Measurements from ENCODE around the gene CNTN6.

The CNTN6 gene

DNA sequence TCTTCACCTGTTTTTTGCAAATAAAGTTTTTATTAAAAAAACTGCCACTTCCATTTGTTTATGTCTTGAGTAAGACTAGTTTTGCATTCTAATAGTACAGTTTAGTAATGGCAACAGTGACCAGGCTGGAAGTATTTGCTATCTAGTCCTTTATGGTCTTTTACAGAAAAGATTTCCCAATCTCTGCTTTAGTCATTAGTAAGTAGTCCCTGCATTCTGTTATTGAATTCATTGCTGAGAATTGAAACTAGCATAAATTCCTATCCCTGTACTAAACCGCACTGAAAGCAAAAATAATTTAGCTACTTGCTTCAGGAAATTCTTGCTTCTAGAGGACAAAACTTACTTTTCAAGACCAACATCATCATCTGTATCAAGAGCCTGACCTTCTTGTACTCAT, 46.2 kb downstream of the CNTN6 start:
- Histone ChIP-seq H3K4me2 (ENCODE audit: low read depth, low read length, poor library complexity, severe bottlenecking) (no peak overlapping the region), H3F3A (ENCODE audit: low read depth) (no peaks in the 10 kb centered on the region), H3K9ac (ENCODE audit: low read depth, low read length, poor library complexity, severe bottlenecking) (no peak overlapping the region), H4K20me1 (ENCODE audit: insufficient read depth, low read length, poor library complexity, severe bottlenecking) (no peaks in the 10 kb centered on the region), H3K36me3 (ENCODE audit: insufficient read depth, low read length) (no peaks in the 10 kb centered on the region), H2AFZ (ENCODE audit: low read length) (no peak overlapping the region), H3K9me2 (replicated peaks; ENCODE audit: low read depth, low read length) (no peaks in the 10 kb centered on the region), H3K79me2 (ENCODE audit: insufficient read depth, low read length) (no peaks in the 10 kb centered on the region), H3K4me1 (ENCODE audit: insufficient read depth, low read length, poor library complexity, severe bottlenecking) (no peaks in the 10 kb centered on the region), H3K4me3 (ENCODE audit: low read length, poor library complexity, severe bottlenecking) (no peak overlapping the region), H3K9me3 (ENCODE audit: insufficient read depth, low read depth, low read length) (no peaks in the 10 kb centered on the region; the same call in 1 of the 2 replicates), H3K27me3 (ENCODE audit: insufficient read depth, low read length, poor library complexity, severe bottlenecking) (no peaks in the 10 kb centered on the region)
- TF ChIP-seq EZH2phosphoT487 (IDR thresholded peaks at IDR 0.05; ENCODE audit: borderline replicate concordance) (no peak), CTCF (conservative IDR thresholded peaks at IDR 0.05; ENCODE audit: low read length) (no peak)

- Histone ChIP-seq H3K9me2 (replicated peaks; ENCODE audit: low read depth, low read length) (no peaks in the 10 kb centered on the region), H3F3A (ENCODE audit: low read depth) (no peaks in the 10 kb centered on the region), H3K4me1 (ENCODE audit: insufficient read depth, low read length, poor library complexity, severe bottlenecking) (no peaks in the 10 kb centered on the region), H3K9ac (ENCODE audit: low read depth, low read length, poor library complexity, severe bottlenecking) (no peak overlapping the region), H2AFZ (ENCODE audit: low read length) (no peak overlapping the region), H3K4me3 (ENCODE audit: low read length, poor library complexity, severe bottlenecking) (no peak overlapping the region), H3K9me3 (ENCODE audit: insufficient read depth, low read depth, low read length) (no peaks in the 10 kb centered on the region), H3K27me3 (ENCODE audit: insufficient read depth, low read length, poor library complexity, severe bottlenecking) (no peaks in the 10 kb centered on the region), H3K4me2 (ENCODE audit: low read depth, low read length, poor library complexity, severe bottlenecking) (no peak overlapping the region), H3K79me2 (ENCODE audit: insufficient read depth, low read length) (no peaks in the 10 kb centered on the region), H3K36me3 (ENCODE audit: insufficient read depth, low read length) (no peaks in the 10 kb centered on the region), H4K20me1 (ENCODE audit: insufficient read depth, low read length, poor library complexity, severe bottlenecking) (no peaks in the 10 kb centered on the region)
- TF ChIP-seq CTCF (conservative IDR thresholded peaks at IDR 0.05; ENCODE audit: low read length) (no peak), EZH2phosphoT487 (IDR thresholded peaks at IDR 0.05; ENCODE audit: borderline replicate concordance) (no peak)
These were observed 54.5 kb downstream of the CNTN6 start for GRCh38 chr3:1147326-1147725.

GRCh38 chr3:1147819-1148218, 55.0 kb downstream of the CNTN6 start:
- H3K36me3 ChIP-seq (ENCODE audit: insufficient read depth, low read length): no peaks in the 10 kb centered on the region
- no peak overlapping the region for H3K4me3 ChIP-seq (ENCODE audit: low read length, poor library complexity, severe bottlenecking)
- no peaks in the 10 kb centered on the region for H3F3A ChIP-seq (ENCODE audit: low read depth)
- no peak overlapping the region for H3K4me2 ChIP-seq (ENCODE audit: low read depth, low read length, poor library complexity, severe bottlenecking)
- H3K4me1 ChIP-seq (ENCODE audit: insufficient read depth, low read length, poor library complexity, severe bottlenecking): no peaks in the 10 kb centered on the region
- H3K27me3 ChIP-seq (ENCODE audit: insufficient read depth, low read length, poor library complexity, severe bottlenecking): no peaks in the 10 kb centered on the region
- H2AFZ ChIP-seq (ENCODE audit: low read length): no peak overlapping the region
- H4K20me1 ChIP-seq (ENCODE audit: insufficient read depth, low read length, poor library complexity, severe bottlenecking): no peaks in the 10 kb centered on the region
- no peaks in the 10 kb centered on the region for H3K9me3 ChIP-seq (ENCODE audit: insufficient read depth, low read depth, low read length)
- H3K79me2 ChIP-seq (ENCODE audit: insufficient read depth, low read length): no peaks in the 10 kb centered on the region
- H3K9ac ChIP-seq (ENCODE audit: low read depth, low read length, poor library complexity, severe bottlenecking): no peak overlapping the region
- no peak for TF ChIP-seq CTCF (conservative IDR thresholded peaks at IDR 0.05; ENCODE audit: low read length)
- TF ChIP-seq EZH2phosphoT487 (IDR thresholded peaks at IDR 0.05; ENCODE audit: borderline replicate concordance): no peak
- no peaks in the 10 kb centered on the region for H3K9me2 ChIP-seq (replicated peaks; ENCODE audit: low read depth, low read length)
